HTERT RPE-1 (cell line): ENCODE measurements around the gene RHOU.

Source experiments
- in situ Hi-C: fragments of 300-500 bp; cut with MboI; formaldehyde crosslinking; loops from 4 replicates; pipeline ENCODE4 v1.14.3; 2020; ENCODE audit warnings: low sequenced_read_pairs

RHOU gene

GRCh38 chr1:228736844-228737445, 1.7 kb downstream of the RHOU start:
- in situ Hi-C loops: no loop called here

- in situ Hi-C loops: no loop called here
Measured at GRCh38 chr1:228737601-228738041, 2.3 kb downstream of the RHOU start.

- in situ Hi-C loops: no loop called here
Measured at GRCh38 chr1:228739826-228740225, 4.5 kb downstream of the RHOU start.

DNA sequence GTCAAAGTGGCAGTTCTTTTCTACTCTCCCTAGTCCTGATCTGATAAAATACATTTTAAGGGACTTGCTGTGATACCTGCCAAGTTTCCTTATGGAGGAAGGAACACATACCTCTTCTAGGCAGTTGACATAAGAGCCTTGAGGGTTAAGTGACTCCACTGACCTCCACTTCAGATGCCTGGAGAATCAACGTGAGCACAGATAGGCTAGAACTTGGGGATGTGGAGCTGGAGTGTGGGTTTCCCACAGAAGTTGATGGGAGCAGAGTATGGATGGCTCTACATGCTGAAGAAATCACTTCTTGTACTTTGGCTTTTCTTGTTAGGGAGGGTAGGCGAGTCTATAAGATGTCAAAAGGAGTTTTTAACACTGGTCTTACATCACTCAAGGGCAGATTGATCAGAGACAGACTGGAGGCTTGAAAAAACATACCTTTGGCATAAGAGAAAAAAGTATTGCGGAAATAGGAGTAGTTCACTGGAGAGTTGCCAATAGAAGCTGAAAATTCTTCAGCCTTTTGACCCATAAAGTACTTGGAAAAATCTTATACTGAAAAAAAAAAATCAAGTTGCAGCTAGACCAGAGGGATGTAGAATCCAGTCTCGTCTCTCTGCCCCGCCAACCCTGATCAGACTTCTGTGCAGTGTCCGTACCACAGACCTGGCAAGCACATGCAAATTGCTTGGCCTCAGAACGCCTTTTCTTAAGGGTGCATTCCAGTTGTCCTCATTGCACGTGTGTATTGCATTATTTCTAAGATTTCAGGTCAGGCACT, 5.5 kb downstream of the RHOU start:
- in situ Hi-C loops: no loop called here

DNA sequence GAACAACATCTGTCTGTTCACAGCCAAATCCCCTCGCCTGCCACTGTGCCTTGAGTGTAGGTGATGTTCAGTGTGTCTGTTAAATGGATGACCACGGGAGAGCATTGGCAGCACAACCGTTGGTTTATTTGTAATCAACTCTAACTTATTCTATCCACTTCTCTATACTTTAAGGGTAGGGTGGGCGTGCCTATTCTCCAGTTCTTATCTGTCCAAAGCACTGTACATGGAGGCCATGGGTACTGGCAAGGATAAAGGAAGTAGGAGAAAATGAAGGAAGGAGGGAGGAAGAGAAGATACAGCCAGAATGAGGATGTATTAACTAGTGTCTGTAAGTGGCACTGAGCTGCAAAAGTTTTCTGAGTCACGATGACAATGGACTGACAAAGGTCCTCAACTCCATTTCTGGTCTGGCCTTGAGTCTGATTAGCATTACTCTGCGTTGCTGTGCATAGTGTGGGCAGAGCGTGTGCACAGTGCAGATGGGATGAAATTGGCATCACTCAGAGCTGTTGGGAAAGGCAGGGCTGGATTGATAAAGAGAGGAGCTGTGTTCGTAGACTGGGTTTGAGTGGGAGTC, 7.1 kb downstream of the RHOU start:
- in situ Hi-C loops: no loop called here

DNA sequence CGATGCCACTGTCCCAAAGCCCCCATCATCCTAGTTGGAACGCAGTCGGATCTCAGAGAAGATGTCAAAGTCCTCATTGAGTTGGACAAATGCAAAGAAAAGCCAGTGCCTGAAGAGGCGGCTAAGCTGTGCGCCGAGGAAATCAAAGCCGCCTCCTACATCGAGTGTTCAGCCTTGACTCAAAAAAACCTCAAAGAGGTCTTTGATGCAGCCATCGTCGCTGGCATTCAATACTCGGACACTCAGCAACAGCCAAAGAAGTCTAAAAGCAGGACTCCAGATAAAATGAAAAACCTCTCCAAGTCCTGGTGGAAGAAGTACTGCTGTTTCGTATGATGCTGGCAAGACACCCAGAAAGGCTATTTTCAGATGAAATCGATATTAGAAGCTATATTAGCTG, 8.1 kb downstream of the RHOU start:
- in situ Hi-C loops: no loop called here

GRCh38 chr1:228744356-228744755, 9.1 kb downstream of the RHOU start:
- in situ Hi-C loops: no loop called here

GRCh38 chr1:228744918-228745317, 9.6 kb downstream of the RHOU start:
- in situ Hi-C loops: no loop called here

GRCh38 chr1:228745497-228745896, 10.2 kb downstream of the RHOU start:
- in situ Hi-C loops: no loop called here

DNA sequence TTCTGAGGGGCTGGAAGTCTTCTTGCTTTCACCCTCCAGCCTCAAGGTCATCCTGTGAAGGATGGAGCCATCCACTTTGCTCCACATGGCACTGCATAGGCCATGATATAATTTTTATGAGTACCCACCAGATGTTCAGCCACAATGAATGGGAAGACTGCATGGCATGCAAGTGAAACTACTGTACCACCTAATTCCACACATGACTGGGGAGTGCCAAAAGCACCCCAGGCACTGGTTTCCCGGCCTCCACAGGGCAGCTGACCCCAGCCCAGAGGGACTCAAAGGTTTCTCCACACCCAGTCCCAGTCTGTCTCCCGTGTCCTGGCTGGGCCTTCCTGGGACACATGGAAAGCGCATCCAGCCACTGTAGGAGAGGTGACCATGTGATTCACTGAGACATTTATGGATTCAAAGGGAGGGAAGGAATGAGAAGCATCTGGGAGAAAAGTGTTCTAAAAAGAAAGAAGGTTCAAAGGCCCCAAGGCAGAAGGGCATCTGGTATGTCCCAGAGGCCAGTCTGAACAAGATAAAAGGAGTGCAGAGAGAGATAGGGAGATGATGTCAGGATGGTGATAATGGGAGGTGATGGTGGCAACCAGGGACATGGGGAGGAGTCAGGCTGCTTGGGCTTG, 12.1 kb downstream of the RHOU start:
- in situ Hi-C loops: no loop called here

GRCh38 chr1:228748029-228748428, 12.8 kb downstream of the RHOU start:
- in situ Hi-C loops: no loop called here

DNA sequence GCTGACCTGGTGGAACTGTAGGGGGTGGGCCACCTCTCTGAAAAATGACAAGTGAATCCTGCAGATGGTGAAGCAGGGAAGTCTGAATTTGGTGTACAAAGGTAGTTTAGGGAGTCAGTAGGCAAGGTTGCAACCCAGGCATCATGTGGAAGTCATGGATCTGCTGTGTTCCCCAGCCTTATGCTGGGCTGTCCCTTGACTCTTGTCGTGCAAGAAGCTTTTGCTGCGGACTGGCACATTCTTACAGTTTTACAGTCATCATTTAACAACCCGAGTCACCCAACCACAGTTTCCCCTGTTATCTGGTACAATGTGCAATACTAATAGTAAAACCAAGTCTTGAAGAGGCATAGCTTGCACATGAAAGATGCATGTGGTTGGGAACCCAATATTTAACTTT, 13.2 kb downstream of the RHOU start:
- in situ Hi-C loops: no loop called here

DNA sequence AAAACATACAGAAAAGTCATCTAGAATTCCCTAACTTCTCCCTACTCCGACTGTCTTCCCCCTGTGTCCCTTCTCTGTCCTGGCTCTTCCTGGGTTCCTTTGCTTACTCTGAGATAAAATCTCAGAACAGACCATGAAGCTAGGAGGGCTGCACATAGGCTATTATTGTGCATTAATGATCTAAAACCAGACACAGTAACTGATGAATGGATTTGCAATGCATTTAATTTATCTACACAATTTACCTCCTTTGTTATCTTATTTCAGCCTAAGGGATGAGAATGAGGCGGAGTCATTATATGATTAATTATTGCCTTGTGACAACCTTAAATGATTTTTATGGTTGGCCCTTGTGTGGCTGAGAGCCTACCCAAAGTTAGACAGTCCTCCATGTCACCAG, 14.5 kb downstream of the RHOU start:
- in situ Hi-C loops: no loop called here

GRCh38 chr1:228750915-228751314, 15.6 kb downstream of the RHOU start:
- in situ Hi-C loops: no loop called here

DNA sequence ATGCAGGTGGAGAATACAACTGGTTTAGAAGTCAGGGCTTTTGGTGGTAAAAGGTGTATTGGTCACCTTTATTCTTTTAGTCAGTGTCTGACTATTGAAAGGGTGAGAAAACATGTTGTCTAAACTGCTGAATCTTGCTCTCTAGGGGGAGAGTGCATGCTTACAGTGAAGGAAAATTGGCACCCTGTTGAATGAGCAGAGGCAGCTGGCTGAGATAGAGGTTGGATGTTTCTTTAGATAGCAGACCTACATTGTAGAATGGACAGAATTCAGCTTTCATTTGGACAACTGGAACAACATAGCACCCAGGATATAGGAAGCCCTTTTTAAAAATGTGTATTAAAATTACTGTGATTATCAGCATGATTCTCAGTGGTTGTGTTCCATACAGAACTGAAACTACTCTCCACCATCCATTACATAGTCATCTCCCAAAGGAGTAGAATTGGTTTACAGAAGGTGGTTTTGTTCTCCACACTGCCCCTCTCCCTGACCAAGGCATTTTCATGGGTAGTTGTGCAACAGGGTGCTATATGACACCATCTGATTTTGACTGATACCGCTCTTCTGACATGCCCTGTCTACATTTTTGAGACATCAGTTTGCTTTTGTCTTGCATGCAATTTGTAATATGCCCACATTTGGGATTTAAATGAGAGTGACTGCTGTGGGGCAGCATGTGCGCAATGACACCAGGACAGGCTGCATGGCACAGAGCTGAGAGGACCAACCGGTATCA, 16.2 kb downstream of the RHOU start:
- in situ Hi-C loops: no loop called here

- in situ Hi-C loops: no loop called here
Measured at GRCh38 chr1:228752258-228752657, 17.0 kb downstream of the RHOU start.

- in situ Hi-C loops: no loop called here
Measured at GRCh38 chr1:228752675-228753265, 17.5 kb downstream of the RHOU start.

GRCh38 chr1:228753287-228753686, 18.0 kb downstream of the RHOU start:
- in situ Hi-C loops: no loop called here

GRCh38 chr1:228753786-228754360, 18.6 kb downstream of the RHOU start:
- in situ Hi-C loops: no loop called here

- in situ Hi-C loops: no loop called here
Measured at GRCh38 chr1:228754646-228755268, 19.5 kb downstream of the RHOU start.
